B cell (primary cell): ENCODE data around the gene C19orf44. TPM values are rescaled to one million over a fixed set of nuclear protein-coding genes. Genes with fewer than 3 reads are reported as not detected.
"Not testable (repeated sequence)": the region's sequence is repeated elsewhere in the genome, so short reads cannot be mapped to it uniquely, and the experiment has no call there.

Experiments
- ATAC-seq: fragments of 200-7000 bp; cut with Tn5 transposase; one replicate; pipeline ENCODE4 v1.10.0; 2021; ENCODE audit warnings: low read depth, mild to moderate bottlenecking, moderate number of reproducible peaks, moderate library complexity
- CTCF ChIA-PET: fragments of 350-600 bp; sonication (Branson Sonifier 250); formaldehyde crosslinking; loops from one replicate; lab custom pipeline; 2021; ENCODE audit warnings: antibody characterized with exemption, inconsistent platforms; lab: Charles Lee
- POLR2A ChIA-PET: fragments of 350-600 bp; sonication (Branson Sonifier 250); formaldehyde crosslinking; loops from one replicate; lab custom pipeline; 2021; ENCODE audit warnings: antibody characterized with exemption; lab: Charles Lee
- DNase-seq: peaks from one replicate; pipeline ENCODE4 v3.0.0; 2013
- H2AFZ ChIP-seq: 2 replicates; pipeline ENCODE4 v1.6.1; 2012; ENCODE audit warnings: mild to moderate bottlenecking, low read depth, low read length; ENCODE audit not compliant: insufficient read depth, poor library complexity, severe bottlenecking
- H3K27ac ChIP-seq, 2 donors: 1 replicate in 1 of 2; 2 replicates in 1 of 2; pipeline ENCODE4 v1.5.1; 2012 to 2013; ENCODE audit warnings: low read length in 2 of 2, mild to moderate bottlenecking in 2 of 2, moderate library complexity in 1 of 2
- H3K27me3 ChIP-seq, 4 experiments: fragments of 200-600 bp in 1 of 4; sonication (generic) in 1 of 4; replicated peaks in 1 of 4; 1 replicate in 2 of 4; 2 replicates in 2 of 4; pipeline versions ENCODE4 v1.6.1 to v1.7.0; 2013 to 2016; ENCODE audit warnings: low read length in 3 of 4, mild to moderate bottlenecking in 2 of 4, mixed read lengths in 1 of 4, moderate library complexity in 1 of 4; ENCODE audit not compliant: insufficient read depth in 4 of 4, control insufficient read depth in 3 of 4; ENCODE audit errors: control extremely low read depth in 1 of 4
- H3K36me3 ChIP-seq, 2 experiments: replicated peaks in 1 of 2; 1 replicate in 1 of 2; 2 replicates in 1 of 2; pipeline versions ENCODE4 v1.6.1 to v1.7.1; 2013; ENCODE audit warnings: low read length in 1 of 2; ENCODE audit not compliant: insufficient read depth in 2 of 2, control insufficient read depth in 1 of 2; ENCODE audit errors: control extremely low read depth in 1 of 2, extremely low read depth in 1 of 2
- H3K4me1 ChIP-seq, 2 donors: fragments of 200-600 bp in 1 of 2; sonication (generic) in 1 of 2; 1 replicate in 1 of 2; 2 replicates in 1 of 2; pipeline versions ENCODE4 v1.5.1 to v1.6.1; 2013 to 2017; ENCODE audit warnings: low read length in 2 of 2; ENCODE audit not compliant: control insufficient read depth in 2 of 2, insufficient read depth in 2 of 2
- H3K4me2 ChIP-seq: replicated peaks from 2 replicates; pipeline ENCODE3; 2012; ENCODE audit warnings: mild to moderate bottlenecking, low read depth, low read length; ENCODE audit not compliant: poor library complexity, severe bottlenecking
- H3K4me3 ChIP-seq, 5 experiments: fragments of 200-600 bp in 1 of 5; sonication (generic) in 1 of 5; 1 replicate in 3 of 5; 2 replicates in 2 of 5; pipeline versions ENCODE4 v1.5.1 to v1.7.0; 2011 to 2016; ENCODE audit warnings: low read length in 4 of 5, mild to moderate bottlenecking in 4 of 5, low read depth in 2 of 5, control low read depth in 1 of 5, moderate library complexity in 1 of 5; ENCODE audit not compliant: insufficient read depth in 1 of 5; ENCODE audit errors: control extremely low read depth in 1 of 5, extremely low read depth in 1 of 5
- H3K79me2 ChIP-seq: fragments of 200-600 bp; sonication (generic); one replicate; pipeline ENCODE4 v1.6.0; 2016; ENCODE audit warnings: low read length; ENCODE audit not compliant: control insufficient read depth, insufficient read depth
- H3K9ac ChIP-seq: fragments of 200-600 bp; sonication (generic); 2 replicates; pipeline ENCODE4 v1.6.1; 2017; ENCODE audit warnings: mild to moderate bottlenecking, low read length, moderate library complexity
- H3K9me3 ChIP-seq, 3 donors: one replicate each; pipeline versions ENCODE4 v1.6.1 to v1.7.1; 2013; ENCODE audit warnings: low read length in 2 of 3; ENCODE audit not compliant: control insufficient read depth in 2 of 3, insufficient read depth in 1 of 3; ENCODE audit errors: control extremely low read depth in 1 of 3
- H4K20me1 ChIP-seq: 2 replicates; pipeline ENCODE4 v1.6.0; 2012; ENCODE audit warnings: mild to moderate bottlenecking, low read length; ENCODE audit not compliant: insufficient read depth, control insufficient read depth, poor library complexity, severe bottlenecking
- H3K27ac Mint-ChIP-seq: one replicate; pipeline ENCODE4 v1.8.0; 2021; ENCODE audit warnings: mixed read lengths
- H3K27me3 Mint-ChIP-seq: one replicate; pipeline ENCODE4 v1.8.0; 2021; ENCODE audit warnings: mixed read lengths
- H3K4me1 Mint-ChIP-seq: one replicate; pipeline ENCODE4 v1.8.0; 2021; ENCODE audit warnings: mixed read lengths
- H3K4me3 Mint-ChIP-seq: one replicate; pipeline ENCODE4 v1.8.0; 2021; ENCODE audit warnings: mixed read lengths
- H3K9me3 Mint-ChIP-seq: one replicate; pipeline ENCODE4 v1.8.0; 2022; ENCODE audit warnings: mixed read lengths; ENCODE audit not compliant: insufficient read depth
- CTCF ChIP-seq: fragments of 200-600 bp; IDR thresholded peaks from one replicate; pipeline ENCODE4 v1.8.0; 2022; ENCODE audit warnings: antibody characterized with exemption, mild to moderate bottlenecking
- EZH2 ChIP-seq: IDR thresholded peaks from 2 replicates; pipeline ENCODE4 v1.6.1; 2012; ENCODE audit warnings: borderline replicate concordance, low read depth, mild to moderate bottlenecking, moderate library complexity, low read length; ENCODE audit not compliant: insufficient read depth, poor library complexity, severe bottlenecking
- WGBS: methylation state at CpG from one replicate; pipeline ENCODE4 v1.1.5; 2013; ENCODE audit warnings: missing lambda C conversion rate; ENCODE audit not compliant: insufficient coverage; 5-methylcytosine and 5-hydroxymethylcytosine counted together
- intact Hi-C: fragments of 100-400 bp; cut with micrococcal nuclease; formaldehyde crosslinking; loops from one replicate; pipeline ENCODE4 v1.10.0; 2022
- polyA plus RNA-seq: library from polyadenylated mRNA; depleted of rRNA; stranded (reverse); fragments of >200 nt; gene quantifications from 2 replicates; pipeline ENCODE4 v1.2.3, GENCODE V29; 2012
- total RNA-seq, 2 donors: library from RNA; stranded (reverse); fragments of 120-200 nt in 1 of 2; gene quantifications; 1 replicate in 1 of 2; 2 replicates in 1 of 2; pipeline versions ENCODE4 v1.2.3 to v1.2.4, GENCODE V29; 2013 to 2022

Gene C19orf44
- total and polyA plus RNA-seq, 2 donors (not counting 1 experiment from before 2014, with no cell fraction given), result 4.9 to 8.4 TPM

GRCh38 chr19:16482745-16483144, 13.4 kb upstream of the C19orf44 start:
- CTCF ChIA-PET, result no interaction called here
- Histone ChIP-seq H3K4me1 (no peaks in the 10 kb centered on the region), H3K79me2 (no peaks in the 10 kb centered on the region), H3K4me3 (no peak overlapping the region), H3K9me3 (peaks cover 0 to 4% (median 0%) of the 10 kb centered on the region in 3 donors), H2AFZ (no peak overlapping the region), H3K9ac (no peak overlapping the region), H3K36me3 (no peaks in the 10 kb centered on the region), H3K4me2 (no peak overlapping the region), H3K27ac (no peak overlapping the region), H4K20me1 (no peaks in the 10 kb centered on the region), H3K27me3 (no peaks in the 10 kb centered on the region)
- intact Hi-C loops, result no loop called here
- POLR2A ChIA-PET, result no interaction called here
- H3K27me3 Mint-ChIP-seq, result no peaks in the 10 kb centered on the region
- no peak overlapping the region for H3K27ac Mint-ChIP-seq
- H3K9me3 Mint-ChIP-seq, result no peaks in the 10 kb centered on the region
- H3K4me1 Mint-ChIP-seq, result no peaks in the 10 kb centered on the region
- WGBS, result 95% methylated on average over 6 of the region's 7 CpGs
- no peak for ATAC-seq
- H3K4me3 Mint-ChIP-seq, result no peak overlapping the region
- DNase-seq, result no peak
- no peak for TF ChIP-seq CTCF
- TF ChIP-seq EZH2, result no peak

GRCh38 chr19:16486476-16486875, 9.7 kb upstream of the C19orf44 start:
- POLR2A ChIA-PET, result not testable (repeated sequence)
- WGBS, result no CpG with 5 or more reads among the region's 4 CpGs

More at GRCh38 chr19:16486476-16486875, 9.7 kb upstream of the C19orf44 start:
- H3K4me2 ChIP-seq, H3K4me3 ChIP-seq, H3K27ac Mint-ChIP-seq, DNase-seq, H3K4me1 Mint-ChIP-seq, H3K9me3 Mint-ChIP-seq, H3K4me3 Mint-ChIP-seq, ATAC-seq, H3K27me3 ChIP-seq, intact Hi-C loops, H3K27me3 Mint-ChIP-seq, H3K4me1 ChIP-seq, H4K20me1 ChIP-seq, H2AFZ ChIP-seq, H3K36me3 ChIP-seq, H3K27ac ChIP-seq, H3K9ac ChIP-seq, H3K79me2 ChIP-seq, H3K9me3 ChIP-seq: not testable (repeated sequence)
- CTCF ChIA-PET, result interaction anchor here (1.0 kb wide), 1 partner anchor 44 kb away, joined by 4 read pairs; no protein-coding TSS in a partner anchor
